Neuronal stem cell (in vitro differentiated cells): ENCODE results near the gene SORBS1.

Experiments
- DNase-seq: peaks from one replicate; pipeline ENCODE4 v3.0.0-alpha.2; 2013; ENCODE audit warnings: low spot score
- H2AFZ ChIP-seq: one replicate; pipeline ENCODE4 v1.6.1; 2013; ENCODE audit warnings: mild to moderate bottlenecking, low read length, inconsistent platforms
- H2AK5ac ChIP-seq: 2 replicates; pipeline ENCODE4 v1.6.1; 2013; ENCODE audit warnings: low read depth, mild to moderate bottlenecking, inconsistent platforms, low read length, moderate library complexity, mixed read lengths
- H2BK120ac ChIP-seq: 2 replicates; pipeline ENCODE4 v1.6.1; 2013; ENCODE audit warnings: low read depth, mild to moderate bottlenecking, inconsistent platforms, low read length, moderate library complexity, mixed read lengths
- H2BK12ac ChIP-seq: one replicate; pipeline ENCODE4 v1.6.1; 2013; ENCODE audit warnings: low read length, inconsistent platforms
- H2BK15ac ChIP-seq: 2 replicates; pipeline ENCODE4 v1.6.1; 2013; ENCODE audit warnings: mild to moderate bottlenecking, low read length, inconsistent platforms, mixed read lengths
- H2BK5ac ChIP-seq: one replicate; pipeline ENCODE4 v1.6.1; 2013; ENCODE audit warnings: inconsistent platforms, mild to moderate bottlenecking, low read length, moderate library complexity
- H3K14ac ChIP-seq: one replicate; pipeline ENCODE4 v1.6.1; 2013; ENCODE audit warnings: low read length, inconsistent platforms
- H3K18ac ChIP-seq: 2 replicates; pipeline ENCODE4 v1.6.1; 2013; ENCODE audit warnings: low read length, inconsistent platforms
- H3K23ac ChIP-seq: 2 replicates; pipeline ENCODE4 v1.6.1; 2013; ENCODE audit warnings: low read depth, mild to moderate bottlenecking, mixed read lengths, low read length, inconsistent platforms; ENCODE audit not compliant: poor library complexity
- H3K27ac ChIP-seq: replicated peaks from 3 replicates; pipeline ENCODE4 v1.5.1; 2013; ENCODE audit warnings: low read length, inconsistent platforms
- H3K27me3 ChIP-seq, 3 experiments: 2 replicates each; pipeline ENCODE4 v1.6.1; 2013; ENCODE audit warnings: low read length in 3 of 3, mild to moderate bottlenecking in 2 of 3, inconsistent platforms in 1 of 3, low read depth in 1 of 3, mixed read lengths in 1 of 3, moderate library complexity in 1 of 3; ENCODE audit not compliant: control insufficient read depth in 3 of 3, insufficient read depth in 3 of 3
- H3K36me3 ChIP-seq, 2 donors: replicated peaks in 1 of 2; 2 replicates each; pipeline ENCODE4 v1.6.1; 2013; ENCODE audit warnings: low read length in 2 of 2; ENCODE audit not compliant: control insufficient read depth in 2 of 2, insufficient read depth in 2 of 2
- H3K4ac ChIP-seq: 2 replicates; pipeline ENCODE4 v1.6.1; 2013; ENCODE audit warnings: inconsistent platforms, mild to moderate bottlenecking, low read length, moderate library complexity
- H3K4me1 ChIP-seq, 2 donors: 1 replicate in 1 of 2; 2 replicates in 1 of 2; pipeline ENCODE4 v1.6.1; 2013; ENCODE audit warnings: low read length in 2 of 2, low read depth in 1 of 2; ENCODE audit not compliant: control insufficient read depth in 2 of 2, insufficient read depth in 1 of 2
- H3K4me2 ChIP-seq: one replicate; pipeline ENCODE4 v1.6.1; 2013; ENCODE audit warnings: mild to moderate bottlenecking, low read length, inconsistent platforms; ENCODE audit not compliant: insufficient read depth, poor library complexity, severe bottlenecking
- H3K4me3 ChIP-seq, 2 donors: 2 replicates each; pipeline ENCODE4 v1.5.1; 2013; ENCODE audit warnings: low read length in 2 of 2, mild to moderate bottlenecking in 2 of 2, inconsistent platforms in 1 of 2, moderate library complexity in 1 of 2
- H3K79me1 ChIP-seq: one replicate; pipeline ENCODE4 v1.6.1; 2013; ENCODE audit warnings: low read depth, mild to moderate bottlenecking, inconsistent platforms, low read length, moderate library complexity
- H3K9ac ChIP-seq: one replicate; pipeline ENCODE4 v1.6.1; 2013; ENCODE audit warnings: mild to moderate bottlenecking, low read depth, low read length, inconsistent platforms; ENCODE audit not compliant: poor library complexity
- H3K9me3 ChIP-seq, 2 donors: replicated peaks in 1 of 2; 2 replicates each; pipeline versions ENCODE3 to v1.6.1; 2013; ENCODE audit warnings: low read length in 2 of 2, mild to moderate bottlenecking in 2 of 2, inconsistent platforms in 1 of 2, low read depth in 1 of 2, mixed read lengths in 1 of 2, moderate library complexity in 1 of 2; ENCODE audit not compliant: control insufficient read depth in 2 of 2, insufficient read depth in 1 of 2
- H4K8ac ChIP-seq: one replicate; pipeline ENCODE4 v1.6.1; 2013; ENCODE audit warnings: low read depth, mild to moderate bottlenecking, inconsistent platforms, low read length, moderate library complexity
- H4K91ac ChIP-seq: one replicate; pipeline ENCODE4 v1.6.1; 2013; ENCODE audit warnings: low read length, low read depth, mild to moderate bottlenecking, inconsistent platforms; ENCODE audit not compliant: poor library complexity
- WGBS, 2 donors: extraction: QIAGEN DNeasy Blood & Tissue Kit; methylation state at CpG; one replicate each; pipeline ENCODE4 v1.1.7; 2013; ENCODE audit warnings: missing lambda C conversion rate in 2 of 2, mixed read lengths in 1 of 2; ENCODE audit not compliant: insufficient read length in 2 of 2, insufficient replicate concordance in 1 of 2; ENCODE audit errors: extremely low coverage in 2 of 2; 5-methylcytosine and 5-hydroxymethylcytosine counted together

The SORBS1 gene

GRCh38 chr10:95467162-95467599 is 94.0 kb downstream of the SORBS1 start:
- H2BK5ac ChIP-seq, result no peak overlapping the region
- no CpG with 5 or more reads among the region's 5 CpGs for WGBS, 2 donors
- no peak overlapping the region for H2BK120ac ChIP-seq
- no peak overlapping the region for H3K9ac ChIP-seq
- peaks cover 3 to 7% of the 10 kb centered on the region in 2 donors for H3K4me1 ChIP-seq
- no peak overlapping the region for H3K4ac ChIP-seq
- H2BK12ac ChIP-seq, result no peak overlapping the region
- H3K4me3 ChIP-seq, result no peak overlapping the region
- no peak overlapping the region for H3K23ac ChIP-seq
- H3K18ac ChIP-seq, result no peak overlapping the region
- peak overlapping the region; percentile 81 for H2AFZ ChIP-seq
- H3K27me3 ChIP-seq, result no peaks in the 10 kb centered on the region
- no peak overlapping the region for H4K91ac ChIP-seq
- DNase-seq, result no peak
- no peak overlapping the region for H4K8ac ChIP-seq
- H3K36me3 ChIP-seq, result no peaks in the 10 kb centered on the region
- H3K79me1 ChIP-seq, result no peaks in the 10 kb centered on the region
- no peaks in the 10 kb centered on the region for H3K9me3 ChIP-seq
- no peak overlapping the region for H2BK15ac ChIP-seq
- no peak overlapping the region for H3K27ac ChIP-seq
- H3K4me2 ChIP-seq, result no peak overlapping the region
- no peak overlapping the region for H3K14ac ChIP-seq
- H2AK5ac ChIP-seq, result no peak overlapping the region

- no CpG with 5 or more reads among the region's 3 CpGs for WGBS, 2 donors
- Histone ChIP-seq H3K9me3 (no peaks in the 10 kb centered on the region), H3K27me3 (no peaks in the 10 kb centered on the region), H4K8ac (no peak overlapping the region), H2AK5ac (no peak overlapping the region), H3K18ac (no peak overlapping the region), H3K4me2 (no peak overlapping the region), H2BK15ac (no peak overlapping the region), H3K36me3 (no peaks in the 10 kb centered on the region), H3K14ac (no peak overlapping the region), H3K9ac (no peak overlapping the region), H3K79me1 (no peaks in the 10 kb centered on the region), H2BK12ac (no peak overlapping the region), H2BK120ac (no peak overlapping the region), H3K23ac (no peak overlapping the region), H3K4ac (no peak overlapping the region), H3K27ac (no peak overlapping the region), H4K91ac (no peak overlapping the region), H3K4me1 (peaks cover 6 to 7% of the 10 kb centered on the region in 2 donors), H3K4me3 (no peak overlapping the region), H2AFZ (no peak overlapping the region), H2BK5ac (no peak overlapping the region)
- no peak for DNase-seq
Measured at GRCh38 chr10:95466436-95466835, 94.7 kb downstream of the SORBS1 start.

GRCh38 chr10:95464280-95464679 is 96.9 kb downstream of the SORBS1 start:
- Histone ChIP-seq H3K4me1 (peaks cover 9 to 16% of the 10 kb centered on the region in 2 donors), H2BK15ac (no peak overlapping the region), H2AK5ac (no peak overlapping the region), H3K27ac (no peak overlapping the region), H4K91ac (no peak overlapping the region), H3K18ac (no peak overlapping the region), H2BK5ac (no peak overlapping the region), H3K4me2 (no peak overlapping the region), H3K9me3 (no peaks in the 10 kb centered on the region), H2AFZ (no peak overlapping the region), H2BK120ac (no peak overlapping the region), H3K23ac (no peak overlapping the region), H3K9ac (no peak overlapping the region), H3K79me1 (no peaks in the 10 kb centered on the region), H3K27me3 (no peaks in the 10 kb centered on the region), H3K36me3 (no peaks in the 10 kb centered on the region), H3K4ac (no peak overlapping the region), H3K4me3 (no peak overlapping the region), H4K8ac (no peak overlapping the region), H2BK12ac (no peak overlapping the region), H3K14ac (no peak overlapping the region)
- no peak for DNase-seq
- no CpG with 5 or more reads among the region's 5 CpGs for WGBS, 2 donors

GRCh38 chr10:95462740-95463667 is 98.2 kb downstream of the SORBS1 start:
- peaks cover 7 to 19% of the 10 kb centered on the region in 2 donors for H3K4me1 ChIP-seq
- H3K27me3 ChIP-seq, result no peaks in the 10 kb centered on the region
- no peak overlapping the region for H3K4ac ChIP-seq
- H2BK120ac ChIP-seq, result no peak overlapping the region
- no peak overlapping the region for H3K4me3 ChIP-seq
- no peaks in the 10 kb centered on the region for H3K36me3 ChIP-seq
- no CpG with 5 or more reads among the region's 1 CpG for WGBS, 2 donors
- no peaks in the 10 kb centered on the region for H3K9me3 ChIP-seq
- H2AFZ ChIP-seq, result no peak overlapping the region
- no peak overlapping the region for H3K4me2 ChIP-seq
- no peak overlapping the region for H2BK15ac ChIP-seq
- no peak overlapping the region for H3K9ac ChIP-seq
- H3K18ac ChIP-seq, result no peak overlapping the region
- no peak overlapping the region for H3K23ac ChIP-seq
- no peak for DNase-seq
- H2AK5ac ChIP-seq, result no peak overlapping the region
- H2BK5ac ChIP-seq, result no peak overlapping the region
- H3K14ac ChIP-seq, result no peak overlapping the region
- no peak overlapping the region for H3K27ac ChIP-seq
- H2BK12ac ChIP-seq, result no peak overlapping the region
- no peak overlapping the region for H4K8ac ChIP-seq
- no peak overlapping the region for H4K91ac ChIP-seq
- H3K79me1 ChIP-seq, result no peaks in the 10 kb centered on the region
